GM12878 (cell line): ENCODE data around the gene SCD5. TPM values are rescaled to one million over a fixed set of nuclear protein-coding genes. Genes with fewer than 3 reads are reported as not detected.

ENCODE experiments used
- ATAC-seq: fragments of 200-7000 bp; cut with Tn5 transposase; 3 replicates; pipeline ENCODE4 v1.9.1; 2020; ENCODE audit warnings: mild to moderate bottlenecking, moderate library complexity
- BruUV-seq: library from RNA; stranded (reverse); fragments of 400-500 nt; replicated peaks from 2 replicates; lab custom pipeline; 2021; lab: Mats Ljungman, UMichigan
- CTCF ChIA-PET: fragments of 300-600 bp; sonication (Branson Sonifier 250); formaldehyde crosslinking; extraction: SDS; loops from one replicate; lab custom pipeline; 2021; ENCODE audit warnings: inconsistent platforms; lab: Yijun Ruan, JAX
- POLR2A ChIA-PET: fragments of 350-600 bp; formaldehyde crosslinking; extraction: SDS; loops from one replicate; lab custom pipeline; 2021; ENCODE audit warnings: inconsistent platforms; lab: Charles Lee
- RAD21 ChIA-PET: fragments of 300-600 bp; sonication (Branson Sonifier 250); formaldehyde crosslinking; loops from one replicate; lab custom pipeline; 2023; ENCODE audit warnings: antibody characterized with exemption; ENCODE audit not compliant: unreplicated experiment; lab: Charles Lee
- SMC1A ChIA-PET: fragments of 300-600 bp; sonication (Branson Sonifier 250); formaldehyde crosslinking; loops from one replicate; lab custom pipeline; 2023; ENCODE audit not compliant: unreplicated experiment, uncharacterized antibody; lab: Charles Lee
- DNase-seq: peaks from one replicate; pipeline ENCODE4 v3.0.0-alpha.2; 2011; ENCODE audit warnings: low read depth, low spot score
- FAIRE-seq: peaks from 3 replicates; lab custom pipeline; 2011; peaks lifted over from hg19 to GRCh38; lab: Jason Lieb, UNC
- H2AFZ ChIP-seq: 2 replicates; pipeline ENCODE4 v1.6.0; 2011; ENCODE audit warnings: low read depth, low read length, control low read depth; ENCODE audit not compliant: control insufficient read depth
- H3K27ac ChIP-seq: 2 replicates; pipeline ENCODE4 v1.5.1; 2011; ENCODE audit warnings: control low read depth; ENCODE audit not compliant: control insufficient read depth, insufficient read depth
- H3K27me3 ChIP-seq, 2 experiments: replicated peaks in 1 of 2; 2 replicates each; pipeline versions ENCODE4 v1.6.0 to v1.6.1; 2011; ENCODE audit warnings: low read length in 1 of 2; ENCODE audit not compliant: control insufficient read depth in 2 of 2, insufficient read depth in 2 of 2
- H3K36me3 ChIP-seq, 2 experiments: 2 replicates each; pipeline ENCODE4 v1.5.1; 2011; ENCODE audit warnings: low read length in 1 of 2; ENCODE audit not compliant: control insufficient read depth in 2 of 2, insufficient read depth in 2 of 2
- H3K4me1 ChIP-seq: 2 replicates; pipeline ENCODE4 v1.6.1; 2011; ENCODE audit warnings: mild to moderate bottlenecking, low read length, moderate library complexity, mixed read lengths; ENCODE audit not compliant: control insufficient read depth, insufficient read depth
- H3K4me2 ChIP-seq: 2 replicates; pipeline ENCODE4 v1.6.0; 2011; ENCODE audit warnings: control low read depth; ENCODE audit not compliant: control insufficient read depth, insufficient read depth
- H3K4me3 ChIP-seq: fragments of 200-600 bp; sonication (generic); 2 replicates; pipeline ENCODE4 v1.5.1; 2016
- H3K79me2 ChIP-seq: 2 replicates; pipeline ENCODE4 v1.6.0; 2011; ENCODE audit warnings: low read length; ENCODE audit not compliant: control insufficient read depth, insufficient read depth
- H3K9ac ChIP-seq: 2 replicates; pipeline ENCODE4 v1.8.0; 2011; ENCODE audit warnings: low read length, control low read depth, mixed read lengths; ENCODE audit not compliant: control insufficient read depth, insufficient read depth
- H3K9me3 ChIP-seq: replicated peaks from 3 replicates; pipeline ENCODE4 v1.5.1; 2011; ENCODE audit warnings: mild to moderate bottlenecking, low read length; ENCODE audit not compliant: control insufficient read depth, insufficient read depth
- H4K20me1 ChIP-seq: 2 replicates; pipeline ENCODE4 v1.6.0; 2011; ENCODE audit not compliant: control insufficient read depth, insufficient read depth
- IRF3 ChIP-seq: fragments of 450-650 bp; IDR thresholded peaks from 2 replicates; pipeline ENCODE4 v1.6.1; 2014; ENCODE audit warnings: mild to moderate bottlenecking
- IRF5 ChIP-seq: fragments of 450-650 bp; IDR thresholded peaks from 2 replicates; pipeline ENCODE4 v1.6.1; 2017; ENCODE audit warnings: borderline replicate concordance
- PML ChIP-seq: IDR thresholded peaks from 2 replicates; pipeline ENCODE4 v1.6.1; 2012; ENCODE audit warnings: low read length, inconsistent platforms
- RFX5 ChIP-seq: IDR thresholded peaks from 2 replicates; pipeline ENCODE4 v1.6.1; 2011; ENCODE audit warnings: low read depth, low read length, improper control_type of control experiment
- SKIL ChIP-seq: fragments of 450-650 bp; IDR thresholded peaks from 2 replicates; pipeline ENCODE4 v1.6.1; 2017; ENCODE audit warnings: mild to moderate bottlenecking, low read depth, inconsistent platforms; ENCODE audit not compliant: poor library complexity, severe bottlenecking
- SPI1 ChIP-seq: IDR thresholded peaks from 2 replicates; pipeline ENCODE4 v1.6.1; 2011; ENCODE audit warnings: low read depth, mild to moderate bottlenecking, low read length, moderate library complexity, borderline replicate concordance; ENCODE audit not compliant: insufficient read depth
- SREBF2 ChIP-seq: IDR thresholded peaks from 2 replicates; pipeline ENCODE4 v1.6.1; 2012; ENCODE audit warnings: mild to moderate bottlenecking, low read length
- ZNF384 ChIP-seq: IDR thresholded peaks from 2 replicates; pipeline ENCODE4 v1.6.1; 2012; ENCODE audit warnings: low read depth, mild to moderate bottlenecking, low read length, improper control_type of control experiment, borderline replicate concordance
- ZNF622 ChIP-seq: fragments of 450-650 bp; IDR thresholded peaks from 2 replicates; pipeline ENCODE4 v1.6.1; 2017; ENCODE audit warnings: mild to moderate bottlenecking, inconsistent platforms
- WGBS: methylation state at CpG from one replicate; pipeline ENCODE4 v1.1.6; 2016; ENCODE audit warnings: low lambda C conversion rate; ENCODE audit not compliant: insufficient replicate concordance, insufficient coverage; ENCODE audit errors: missing lambda C conversion rate; 5-methylcytosine and 5-hydroxymethylcytosine counted together
- in situ Hi-C: fragments of 300-500 bp; cut with MboI; formaldehyde crosslinking; loops from 9 replicates; pipeline ENCODE4 v1.14.3; 2018; ENCODE audit warnings: mixed read lengths
- intact Hi-C: fragments of 100-400 bp; cut with micrococcal nuclease; formaldehyde crosslinking; loops from one replicate; pipeline ENCODE4 v1.14.2; 2022; ENCODE audit not compliant: unreplicated experiment
- polyA plus RNA-seq, 11 experiments: library from polyadenylated mRNA; depleted of rRNA in 4 of 11; unstranded in 6 of 11; stranded (reverse) in 5 of 11; fragments of >200 nt; fragmentation: Nextera tagmentation in 4 of 11; fragmentation: Illumina TruSeq in 1 of 11; extraction: Ambion mirVana in 4 of 11; extraction: Trizol in 1 of 11; gene quantifications; 1 replicate in 1 of 11; 2 replicates in 10 of 11; pipeline versions ENCODE4 v1.2.1 to v1.2.3, GENCODE V29; 2011 to 2016; ENCODE audit warnings: inconsistent platforms in 2 of 11, missing spikeins in 2 of 11, low read depth in 1 of 11
- total RNA-seq, 4 experiments: library from RNA; depleted of rRNA in 3 of 4; stranded (reverse); fragments of >200 nt in 3 of 4; fragmentation: Illumina TruSeq in 1 of 4; extraction: Trizol in 1 of 4; gene quantifications; 2 replicates each; pipeline versions ENCODE4 v1.2.1 to v1.2.3, GENCODE V29; 2013 to 2021

Gene SCD5
- total and polyA plus RNA-seq, 10 of the 15 experiments (the other 5 are each of a cell fraction or from before 2014, with no cell fraction given) = 2.4 to 15.0 (median 4.2) TPM

GRCh38 chr4:82791179-82791578 is 7.4 kb downstream of the SCD5 start (continued):
- no peak for TF ChIP-seq SKIL
- no peak for TF ChIP-seq IRF3
- no peak for TF ChIP-seq SPI1
- no peak for TF ChIP-seq SREBF2
- TF ChIP-seq, all 136 proteins: peak for 0

GRCh38 chr4:82790060-82790660 is 8.4 kb downstream of the SCD5 start:
- H3K4me2 ChIP-seq = no peak overlapping the region
- no peak for TF ChIP-seq PML
- no peak for TF ChIP-seq IRF5
- no peak for TF ChIP-seq RFX5
- TF ChIP-seq ZNF384 = no peak
- no peak for TF ChIP-seq ZNF622
- TF ChIP-seq, all 136 proteins: peak for 0
- intact Hi-C loops = no loop called here
- ATAC-seq (no peak), FAIRE-seq (no peak), DNase-seq (no peak)
- H3K27me3 ChIP-seq = no peaks in the 10 kb centered on the region
- no peaks in the 10 kb centered on the region for H3K4me1 ChIP-seq
- H2AFZ ChIP-seq = no peak overlapping the region
- 10% methylated on average over 8 of the region's 8 CpGs for WGBS
- CTCF ChIA-PET = interaction anchor here (0.8 kb wide), 1 partner anchor 51 kb away, joined by 3 read pairs; no protein-coding TSS in a partner anchor
- SMC1A ChIA-PET = no interaction called here
- in situ Hi-C loops = no loop called here
- no peak overlapping the region for H3K4me3 ChIP-seq
- H4K20me1 ChIP-seq = no peaks in the 10 kb centered on the region
- no peaks in the 10 kb centered on the region for H3K36me3 ChIP-seq
- no TSS peak for BruUV-seq
- RAD21 ChIA-PET = no interaction called here
- no peak overlapping the region for H3K9ac ChIP-seq
- POLR2A ChIA-PET = no interaction called here
- no peaks in the 10 kb centered on the region for H3K9me3 ChIP-seq
- no peaks in the 10 kb centered on the region for H3K79me2 ChIP-seq
- no peak overlapping the region for H3K27ac ChIP-seq
